DOHH2 (cell line): Measurements from ENCODE around the gene SV2B.

Experiments used
- H3F3A ChIP-seq: fragments of 200-600 bp; sonication (generic), shearing (Covaris generic); 2 replicates; pipeline ENCODE4 v1.6.0; 2016; ENCODE audit warnings: antibody characterized with exemption, mild to moderate bottlenecking; ENCODE audit not compliant: control insufficient read depth, insufficient read depth
- H3K27ac ChIP-seq: fragments of 200-600 bp; sonication (generic); 2 replicates; pipeline ENCODE4 v1.5.1; 2014; ENCODE audit warnings: low read depth, mild to moderate bottlenecking, low read length, moderate library complexity
- H3K27me3 ChIP-seq: fragments of 200-600 bp; sonication (generic); 2 replicates; pipeline ENCODE4 v1.6.1; 2014; ENCODE audit warnings: mild to moderate bottlenecking, low read length, mixed read lengths; ENCODE audit not compliant: control insufficient read depth
- H3K36me3 ChIP-seq: fragments of 200-600 bp; sonication (generic); 2 replicates; pipeline ENCODE4 v1.6.1; 2014; ENCODE audit warnings: mild to moderate bottlenecking, low read length, moderate library complexity, mixed read lengths; ENCODE audit not compliant: control insufficient read depth
- H3K4me1 ChIP-seq: fragments of 200-600 bp; sonication (generic); 2 replicates; pipeline ENCODE4 v1.6.1; 2014; ENCODE audit warnings: mild to moderate bottlenecking, low read length, mixed read lengths; ENCODE audit not compliant: control insufficient read depth
- H3K4me2 ChIP-seq: fragments of 200-600 bp; sonication (generic); 2 replicates; pipeline ENCODE4 v1.6.0; 2014; ENCODE audit warnings: mild to moderate bottlenecking, low read length, moderate library complexity
- H3K4me3 ChIP-seq: fragments of 200-600 bp; sonication (generic); 2 replicates; pipeline ENCODE4 v1.5.1; 2014; ENCODE audit warnings: mild to moderate bottlenecking, low read length, mixed read lengths
- H3K79me2 ChIP-seq: fragments of 200-600 bp; sonication (generic); 2 replicates; pipeline ENCODE4 v1.6.1; 2014; ENCODE audit warnings: mild to moderate bottlenecking, low read length, mixed read lengths; ENCODE audit not compliant: control insufficient read depth
- H3K9me2 ChIP-seq: fragments of 200-600 bp; sonication (generic); replicated peaks from 2 replicates; pipeline ENCODE4 v1.6.1; 2014; ENCODE audit warnings: mild to moderate bottlenecking, low read length, mixed read lengths; ENCODE audit not compliant: control insufficient read depth
- H3K9me3 ChIP-seq: fragments of 200-600 bp; sonication (generic); 2 replicates; pipeline ENCODE4 v1.6.1; 2014; ENCODE audit warnings: antibody characterized with exemption, low read length, mixed read lengths; ENCODE audit not compliant: control insufficient read depth, insufficient read depth
- H4K20me1 ChIP-seq: fragments of 200-600 bp; sonication (generic); 2 replicates; pipeline ENCODE4 v1.6.0; 2014; ENCODE audit warnings: low read depth, mild to moderate bottlenecking, antibody characterized with exemption, low read length, moderate library complexity; ENCODE audit not compliant: control insufficient read depth, insufficient read depth
- CTCF ChIP-seq: fragments of 200-600 bp; sonication (generic); IDR thresholded peaks from one replicate; pipeline ENCODE4 v1.5.1; 2014; ENCODE audit warnings: antibody characterized with exemption, mild to moderate bottlenecking, low read depth, low read length; ENCODE audit not compliant: poor library complexity, severe bottlenecking
- EZH2phosphoT487 ChIP-seq: fragments of 200-600 bp; sonication (generic); IDR thresholded peaks from 2 replicates; pipeline ENCODE4 v1.6.1; 2017; ENCODE audit warnings: borderline replicate concordance, mild to moderate bottlenecking, antibody characterized with exemption, low read length, moderate library complexity, mixed read lengths

The SV2B gene

GRCh38 chr15:91227766-91228165 is 127.7 kb downstream of the SV2B start:
- Histone ChIP-seq H3K79me2 (no peaks in the 10 kb centered on the region), H3K9me3 (no peaks in the 10 kb centered on the region), H3K4me3 (no peak overlapping the region), H3F3A (no peaks in the 10 kb centered on the region), H3K4me2 (no peak overlapping the region), H3K4me1 (no peaks in the 10 kb centered on the region), H4K20me1 (no peaks in the 10 kb centered on the region), H3K9me2 (no peaks in the 10 kb centered on the region), H3K27me3 (peaks cover 7% of the 10 kb centered on the region), H3K27ac (no peak overlapping the region), H3K36me3 (no peaks in the 10 kb centered on the region)
- TF ChIP-seq EZH2phosphoT487 (no peak), CTCF (no peak)

- no peak overlapping the region for H3K4me3 ChIP-seq
- no peaks in the 10 kb centered on the region for H3K9me2 ChIP-seq
- no peaks in the 10 kb centered on the region for H3K79me2 ChIP-seq
- H3K27ac ChIP-seq = no peak overlapping the region
- no peak overlapping the region for H3K4me2 ChIP-seq
- no peaks in the 10 kb centered on the region for H4K20me1 ChIP-seq
- no peaks in the 10 kb centered on the region for H3K4me1 ChIP-seq
- no peaks in the 10 kb centered on the region for H3F3A ChIP-seq
- H3K27me3 ChIP-seq = peaks cover 7% of the 10 kb centered on the region
- no peak for TF ChIP-seq CTCF
- H3K36me3 ChIP-seq = no peaks in the 10 kb centered on the region
- H3K9me3 ChIP-seq = no peaks in the 10 kb centered on the region
Observed at GRCh38 chr15:91228383-91228782, 128.3 kb downstream of the SV2B start.

GRCh38 chr15:91228890-91229289 is 128.8 kb downstream of the SV2B start:
- H3K4me1 ChIP-seq = no peaks in the 10 kb centered on the region
- no peaks in the 10 kb centered on the region for H3F3A ChIP-seq
- no peaks in the 10 kb centered on the region for H3K9me2 ChIP-seq
- H3K4me2 ChIP-seq = no peak overlapping the region
- H4K20me1 ChIP-seq = no peaks in the 10 kb centered on the region
- H3K79me2 ChIP-seq = no peaks in the 10 kb centered on the region
- no peak overlapping the region for H3K27ac ChIP-seq
- H3K4me3 ChIP-seq = no peak overlapping the region
- no peak for TF ChIP-seq EZH2phosphoT487
- no peak for TF ChIP-seq CTCF
- no peaks in the 10 kb centered on the region for H3K36me3 ChIP-seq
- peaks cover 11% of the 10 kb centered on the region for H3K27me3 ChIP-seq
- H3K9me3 ChIP-seq = no peaks in the 10 kb centered on the region

- no peaks in the 10 kb centered on the region for H3K79me2 ChIP-seq
- peaks cover 13% of the 10 kb centered on the region for H3K27me3 ChIP-seq
- no peaks in the 10 kb centered on the region for H3K9me3 ChIP-seq
- H3K9me2 ChIP-seq = no peaks in the 10 kb centered on the region
- TF ChIP-seq CTCF (no peak), EZH2phosphoT487 (no peak)
- no peak overlapping the region for H3K27ac ChIP-seq
- no peaks in the 10 kb centered on the region for H3K4me1 ChIP-seq
- no peak overlapping the region for H3K4me3 ChIP-seq
- no peak overlapping the region for H3K4me2 ChIP-seq
- H4K20me1 ChIP-seq = no peaks in the 10 kb centered on the region
- H3K36me3 ChIP-seq = no peaks in the 10 kb centered on the region
- H3F3A ChIP-seq = no peaks in the 10 kb centered on the region
Observed at GRCh38 chr15:91231703-91232102, 131.6 kb downstream of the SV2B start.
